Kidney epithelial cell (primary cell): ENCODE measurements around the gene CBX5. TPM values are rescaled to one million over a fixed set of nuclear protein-coding genes. Genes with fewer than 3 reads are reported as not detected.

Source experiments
- DNase-seq: peaks from one replicate; pipeline ENCODE4 v3.0.0-alpha.2; 2010; ENCODE audit warnings: low read depth
- H3K27me3 ChIP-seq: 2 replicates; pipeline ENCODE4 v1.6.0; 2011; ENCODE audit warnings: low read length; ENCODE audit not compliant: control insufficient read depth, insufficient read depth
- H3K36me3 ChIP-seq: 2 replicates; pipeline ENCODE4 v1.5.1; 2011; ENCODE audit warnings: low read length; ENCODE audit not compliant: control insufficient read depth, insufficient read depth
- H3K4me3 ChIP-seq: 2 replicates; pipeline ENCODE4 v1.5.1; 2011; ENCODE audit warnings: low read depth, mild to moderate bottlenecking, control low read depth, low read length
- total RNA-seq: library from RNA; depleted of rRNA; stranded (reverse); fragments of >200 nt; gene quantifications from 2 replicates; pipeline ENCODE4 v1.2.3, GENCODE V29; 2015
- TF ChIP-seq, protein P1 (sequence below): IDR thresholded peaks from 2 replicates; pipeline ENCODE4 v1.5.1; 2011; ENCODE audit warnings: mild to moderate bottlenecking, moderate library complexity, low read length, control low read depth, inconsistent platforms; ENCODE audit not compliant: insufficient read depth, poor library complexity, severe bottlenecking

CBX5 gene
- total RNA-seq, 1 donor from 2014 or later, result 63.8 TPM

DNA sequence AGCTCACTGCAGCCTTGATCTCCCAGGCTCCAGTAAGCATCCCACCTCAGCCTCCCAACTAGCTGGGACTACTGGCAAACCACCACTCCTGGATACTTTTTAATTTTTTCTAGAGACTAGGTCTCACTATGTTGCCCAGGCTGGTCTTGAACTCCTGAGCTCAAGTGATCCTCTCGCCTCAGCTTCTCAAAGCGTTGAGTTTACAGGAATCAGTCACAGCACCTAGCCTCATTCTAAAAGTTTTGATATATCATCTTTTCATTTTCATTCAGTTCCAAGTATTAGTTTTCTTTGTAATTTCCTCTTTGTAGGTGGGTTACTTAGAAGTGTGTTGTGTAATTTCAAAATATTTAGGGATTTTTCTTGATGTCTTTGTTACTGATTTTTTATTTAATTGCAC lies 9.6 kb downstream of the CBX5 start:
- no peaks in the 10 kb centered on the region for H3K36me3 ChIP-seq
- H3K4me3 ChIP-seq, result no peak overlapping the region
- TF ChIP-seq, protein P1, sequence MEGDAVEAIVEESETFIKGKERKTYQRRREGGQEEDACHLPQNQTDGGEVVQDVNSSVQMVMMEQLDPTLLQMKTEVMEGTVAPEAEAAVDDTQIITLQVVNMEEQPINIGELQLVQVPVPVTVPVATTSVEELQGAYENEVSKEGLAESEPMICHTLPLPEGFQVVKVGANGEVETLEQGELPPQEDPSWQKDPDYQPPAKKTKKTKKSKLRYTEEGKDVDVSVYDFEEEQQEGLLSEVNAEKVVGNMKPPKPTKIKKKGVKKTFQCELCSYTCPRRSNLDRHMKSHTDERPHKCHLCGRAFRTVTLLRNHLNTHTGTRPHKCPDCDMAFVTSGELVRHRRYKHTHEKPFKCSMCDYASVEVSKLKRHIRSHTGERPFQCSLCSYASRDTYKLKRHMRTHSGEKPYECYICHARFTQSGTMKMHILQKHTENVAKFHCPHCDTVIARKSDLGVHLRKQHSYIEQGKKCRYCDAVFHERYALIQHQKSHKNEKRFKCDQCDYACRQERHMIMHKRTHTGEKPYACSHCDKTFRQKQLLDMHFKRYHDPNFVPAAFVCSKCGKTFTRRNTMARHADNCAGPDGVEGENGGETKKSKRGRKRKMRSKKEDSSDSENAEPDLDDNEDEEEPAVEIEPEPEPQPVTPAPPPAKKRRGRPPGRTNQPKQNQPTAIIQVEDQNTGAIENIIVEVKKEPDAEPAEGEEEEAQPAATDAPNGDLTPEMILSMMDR, result no peak
- no peak for DNase-seq
- H3K27me3 ChIP-seq, result no peaks in the 10 kb centered on the region

DNA sequence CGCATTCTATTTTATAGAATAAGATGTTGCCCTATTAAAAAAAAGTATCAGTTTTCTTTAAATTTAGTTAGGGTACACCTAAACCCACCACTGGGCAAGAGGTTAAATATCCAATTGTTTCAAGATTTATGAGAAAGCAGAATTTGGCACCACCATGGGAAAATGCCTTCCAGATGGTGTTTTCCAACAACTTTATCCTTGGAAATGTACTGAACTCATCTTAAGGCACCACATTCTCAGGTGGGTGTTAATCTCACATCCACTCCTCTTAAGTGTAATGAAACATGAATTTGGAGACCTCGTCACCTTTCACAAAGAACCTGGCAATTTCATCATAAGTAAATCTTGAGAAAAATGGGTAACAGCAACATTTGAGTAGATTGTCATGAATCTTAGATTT lies 13.1 kb downstream of the CBX5 start:
- Histone ChIP-seq H3K4me3 (no peak overlapping the region), H3K36me3 (no peaks in the 10 kb centered on the region), H3K27me3 (no peaks in the 10 kb centered on the region)
- TF ChIP-seq, protein P1, result no peak
- no peak for DNase-seq

DNA sequence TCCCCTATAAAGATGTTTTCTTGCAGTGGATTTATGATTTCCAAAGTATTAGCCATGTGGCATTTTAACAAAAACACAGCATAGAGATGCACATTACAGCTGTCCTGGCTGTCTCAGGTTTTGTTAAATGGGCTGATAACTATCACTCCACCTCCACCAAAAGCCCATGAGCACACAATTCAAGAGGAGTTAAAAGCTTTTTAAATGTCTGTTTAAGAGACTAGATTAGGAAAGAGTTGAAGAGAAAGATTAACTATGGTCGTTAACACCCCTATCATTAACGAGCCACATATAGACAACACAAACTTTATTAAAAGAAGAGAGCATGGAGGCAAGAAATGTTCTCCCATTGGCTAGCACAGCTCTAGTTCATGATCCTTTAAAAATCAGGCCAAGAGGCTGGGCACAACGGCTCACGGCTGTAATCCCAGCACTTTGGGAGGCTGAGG lies 14.5 kb downstream of the CBX5 start:
- DNase-seq, result no peak
- Histone ChIP-seq H3K4me3 (no peak overlapping the region), H3K36me3 (no peaks in the 10 kb centered on the region), H3K27me3 (no peaks in the 10 kb centered on the region)
- TF ChIP-seq, protein P1, result no peak

DNA sequence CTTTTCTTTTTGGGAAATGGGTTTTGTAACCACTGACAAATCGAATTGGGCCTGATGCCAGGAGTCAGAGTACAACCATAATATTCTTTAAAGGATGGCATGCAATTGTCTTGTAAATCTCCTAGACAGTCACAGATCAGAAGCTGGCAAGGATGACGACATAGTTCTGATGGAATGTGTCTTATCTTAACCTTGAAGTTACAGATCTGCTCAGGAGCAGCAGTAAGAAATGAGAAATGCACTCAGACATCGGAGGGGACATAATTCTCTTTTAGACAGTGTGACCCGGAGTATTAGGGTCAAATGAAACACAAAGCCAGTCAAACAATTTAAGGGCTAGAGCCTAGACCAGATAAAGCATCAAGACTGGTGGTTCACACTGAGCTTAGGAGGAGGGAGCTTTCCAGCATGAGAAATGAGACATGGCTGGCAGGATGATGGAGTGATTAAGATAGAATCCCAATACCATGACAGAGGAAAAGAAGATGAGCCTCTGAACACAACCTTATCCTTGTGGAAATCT lies 17.5 kb downstream of the CBX5 start:
- Histone ChIP-seq H3K36me3 (no peaks in the 10 kb centered on the region), H3K4me3 (no peak overlapping the region), H3K27me3 (no peaks in the 10 kb centered on the region)
- TF ChIP-seq, protein P1, result no peak
- DNase-seq, result no peak

DNA sequence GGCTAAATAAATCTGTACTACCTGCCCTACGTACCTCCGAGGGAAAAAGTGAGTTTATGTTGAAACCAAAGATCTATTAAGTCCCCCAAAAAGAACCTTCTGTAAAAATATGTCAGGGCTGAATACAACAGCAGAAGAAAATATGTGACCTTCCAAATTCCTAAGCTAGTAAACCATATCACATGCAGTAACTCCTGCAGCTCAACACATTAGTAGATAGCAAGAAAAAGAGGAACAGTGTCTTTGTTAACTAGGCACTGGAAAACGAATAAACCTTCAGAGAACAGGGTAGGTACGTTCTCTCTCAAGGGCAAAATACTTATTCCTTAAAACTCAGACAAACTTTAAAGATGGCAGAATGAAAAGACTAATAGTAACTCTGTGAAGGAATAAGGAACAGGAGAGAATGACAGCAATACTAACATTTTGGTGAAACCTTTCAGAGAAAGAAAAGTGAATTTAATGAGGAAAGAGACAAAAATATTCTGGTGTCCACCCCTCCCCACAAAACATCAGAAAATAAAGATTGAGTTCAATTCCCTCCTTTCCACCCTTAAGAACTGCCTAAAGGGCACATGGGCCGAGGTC lies 18.0 kb downstream of the CBX5 start:
- H3K27me3 ChIP-seq, result no peaks in the 10 kb centered on the region
- TF ChIP-seq, protein P1, result no peak
- no peak overlapping the region for H3K4me3 ChIP-seq
- no peaks in the 10 kb centered on the region for H3K36me3 ChIP-seq
- DNase-seq, result no peak

DNA sequence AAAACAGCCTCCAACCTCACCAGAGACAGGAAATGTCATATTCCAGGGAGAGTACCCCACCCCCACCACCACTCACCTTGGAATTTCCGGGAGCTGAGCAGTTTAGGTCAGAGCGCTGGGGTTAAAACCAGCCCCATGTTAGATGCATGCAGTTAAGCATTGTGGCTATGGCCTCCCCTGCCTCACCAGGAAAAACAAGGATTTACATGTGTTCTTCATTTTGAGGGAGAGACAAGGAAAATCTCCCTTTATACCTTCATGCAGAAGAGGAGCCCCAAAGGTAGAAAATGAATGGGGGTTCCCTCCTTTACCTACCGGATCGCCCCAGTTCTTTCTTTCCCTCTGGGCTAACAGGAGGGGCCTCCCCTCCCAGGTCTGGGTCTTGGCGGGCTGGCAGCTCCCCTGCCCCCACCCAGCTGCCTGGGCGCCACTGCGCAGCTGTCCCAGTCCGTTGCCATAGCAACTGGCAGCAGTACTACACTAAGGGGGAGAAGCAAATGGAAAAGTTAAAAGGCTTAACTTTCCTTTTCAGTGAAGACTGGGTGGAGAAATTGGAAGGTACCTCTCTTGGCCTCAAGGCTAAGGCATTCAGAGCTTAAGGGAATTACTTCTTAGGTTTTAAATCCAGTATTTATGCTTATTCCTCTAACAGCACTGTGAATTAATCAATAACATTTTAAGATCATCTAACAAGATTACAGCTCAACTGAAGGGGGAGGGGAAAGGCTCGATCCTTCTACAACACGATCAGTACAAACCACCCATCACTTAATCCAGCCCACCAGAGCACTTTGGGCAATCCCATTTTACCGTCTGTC lies 20.5 kb downstream of the CBX5 start:
- TF ChIP-seq, protein P1, result no peak
- Histone ChIP-seq H3K27me3 (no peaks in the 10 kb centered on the region), H3K36me3 (peaks cover 1% of the 10 kb centered on the region), H3K4me3 (peak overlapping the region; percentile 20)
- peak; percentile 82 for DNase-seq
